Mammary epithelial cell (primary cell): ENCODE data around the gene DOLPP1.

Experiments
- EZH2 ChIP-seq: IDR thresholded peaks from 2 replicates; pipeline ENCODE4 v1.6.1; 2012; ENCODE audit warnings: low read length, inconsistent platforms, borderline replicate concordance
- TF ChIP-seq, protein P1 (sequence below), 2 donors: IDR thresholded peaks in 1 of 2; conservative IDR thresholded peaks in 1 of 2; 2 replicates each; pipeline ENCODE4 v1.5.1; 2011 to 2012; ENCODE audit warnings: inconsistent platforms in 2 of 2, low read length in 2 of 2, mild to moderate bottlenecking in 2 of 2, control low read depth in 1 of 2, low read depth in 1 of 2; ENCODE audit not compliant: insufficient read depth in 1 of 2; ENCODE audit errors: extremely low read depth in 1 of 2

DNA sequence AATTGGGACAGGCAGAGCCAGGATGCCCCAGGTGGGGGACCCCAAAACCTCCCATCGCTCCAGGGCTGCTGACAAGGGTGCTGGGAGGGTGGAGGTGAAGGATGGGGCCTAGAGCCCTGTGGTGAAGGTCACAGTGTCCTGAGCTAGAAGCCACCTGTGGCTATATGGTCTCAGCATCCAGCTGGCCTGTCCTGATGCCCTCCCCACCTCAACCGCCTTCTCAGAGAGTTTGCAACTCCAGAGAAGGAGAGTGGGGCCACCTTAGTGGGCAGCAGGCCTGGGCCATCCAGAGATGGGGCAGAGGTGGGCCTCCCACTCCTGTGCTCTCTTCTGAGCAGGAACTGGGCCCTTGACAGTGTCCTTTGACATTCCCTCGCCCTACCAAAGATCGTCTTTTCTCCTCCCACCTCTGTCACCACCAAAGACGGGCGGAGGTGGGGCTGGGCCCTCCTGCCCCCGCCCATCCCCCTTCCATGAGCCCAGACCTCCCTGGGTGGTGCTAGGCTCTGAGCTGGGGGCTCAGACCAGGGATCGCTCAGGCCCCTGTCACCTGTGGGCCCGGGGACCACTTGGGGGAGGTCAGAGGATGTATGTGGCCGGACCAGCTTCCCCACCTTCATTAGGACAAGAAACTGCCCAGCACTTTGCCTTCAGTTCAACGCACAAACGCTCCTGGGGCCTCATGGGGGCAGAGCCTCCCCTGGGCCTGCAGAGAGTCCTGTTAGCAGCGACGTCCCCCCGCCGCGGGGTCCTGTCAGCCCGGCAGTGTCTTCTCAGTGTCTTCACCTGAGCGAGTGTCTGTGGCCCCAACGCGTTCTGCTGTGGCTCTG, 10.0 kb upstream of the DOLPP1 start:
- TF ChIP-seq, protein P1, sequence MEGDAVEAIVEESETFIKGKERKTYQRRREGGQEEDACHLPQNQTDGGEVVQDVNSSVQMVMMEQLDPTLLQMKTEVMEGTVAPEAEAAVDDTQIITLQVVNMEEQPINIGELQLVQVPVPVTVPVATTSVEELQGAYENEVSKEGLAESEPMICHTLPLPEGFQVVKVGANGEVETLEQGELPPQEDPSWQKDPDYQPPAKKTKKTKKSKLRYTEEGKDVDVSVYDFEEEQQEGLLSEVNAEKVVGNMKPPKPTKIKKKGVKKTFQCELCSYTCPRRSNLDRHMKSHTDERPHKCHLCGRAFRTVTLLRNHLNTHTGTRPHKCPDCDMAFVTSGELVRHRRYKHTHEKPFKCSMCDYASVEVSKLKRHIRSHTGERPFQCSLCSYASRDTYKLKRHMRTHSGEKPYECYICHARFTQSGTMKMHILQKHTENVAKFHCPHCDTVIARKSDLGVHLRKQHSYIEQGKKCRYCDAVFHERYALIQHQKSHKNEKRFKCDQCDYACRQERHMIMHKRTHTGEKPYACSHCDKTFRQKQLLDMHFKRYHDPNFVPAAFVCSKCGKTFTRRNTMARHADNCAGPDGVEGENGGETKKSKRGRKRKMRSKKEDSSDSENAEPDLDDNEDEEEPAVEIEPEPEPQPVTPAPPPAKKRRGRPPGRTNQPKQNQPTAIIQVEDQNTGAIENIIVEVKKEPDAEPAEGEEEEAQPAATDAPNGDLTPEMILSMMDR (conservative IDR thresholded peaks at IDR 0.05 in 1 of 2, IDR thresholded peaks at IDR 0.05 in 1 of 2; ENCODE audit: extremely low read depth in 1 of 2, insufficient read depth in 1 of 2, low read depth in 1 of 2, low read length in 2 of 2): no peak
- no peak for TF ChIP-seq EZH2
